Tibial nerve (tissue), 3 donors: ENCODE data around the gene DOK6.

Source experiments
- POLR2A ChIP-seq, 2 donors: fragments of 450-650 bp; IDR thresholded peaks; one replicate each; pipeline ENCODE4 v1.6.1; 2017; ENCODE audit warnings: antibody characterized with exemption in 2 of 2, mild to moderate bottlenecking in 2 of 2, moderate library complexity in 2 of 2
- TF ChIP-seq, protein P1 (sequence below), 5 experiments: fragments of 200-600 bp in 3 of 5; fragments of 450-650 bp in 2 of 5; sonication (generic) in 3 of 5; IDR thresholded peaks; one replicate each; pipeline ENCODE4 v1.5.1; 2016 to 2019; ENCODE audit warnings: antibody characterized with exemption in 5 of 5, mild to moderate bottlenecking in 3 of 5, moderate library complexity in 2 of 5

GRCh38 chr18:69596345-69596744 lies 195.7 kb downstream of the DOK6 start:
- TF ChIP-seq POLR2A (IDR thresholded peaks at IDR 0.05), result no peak
- TF ChIP-seq, protein P1, sequence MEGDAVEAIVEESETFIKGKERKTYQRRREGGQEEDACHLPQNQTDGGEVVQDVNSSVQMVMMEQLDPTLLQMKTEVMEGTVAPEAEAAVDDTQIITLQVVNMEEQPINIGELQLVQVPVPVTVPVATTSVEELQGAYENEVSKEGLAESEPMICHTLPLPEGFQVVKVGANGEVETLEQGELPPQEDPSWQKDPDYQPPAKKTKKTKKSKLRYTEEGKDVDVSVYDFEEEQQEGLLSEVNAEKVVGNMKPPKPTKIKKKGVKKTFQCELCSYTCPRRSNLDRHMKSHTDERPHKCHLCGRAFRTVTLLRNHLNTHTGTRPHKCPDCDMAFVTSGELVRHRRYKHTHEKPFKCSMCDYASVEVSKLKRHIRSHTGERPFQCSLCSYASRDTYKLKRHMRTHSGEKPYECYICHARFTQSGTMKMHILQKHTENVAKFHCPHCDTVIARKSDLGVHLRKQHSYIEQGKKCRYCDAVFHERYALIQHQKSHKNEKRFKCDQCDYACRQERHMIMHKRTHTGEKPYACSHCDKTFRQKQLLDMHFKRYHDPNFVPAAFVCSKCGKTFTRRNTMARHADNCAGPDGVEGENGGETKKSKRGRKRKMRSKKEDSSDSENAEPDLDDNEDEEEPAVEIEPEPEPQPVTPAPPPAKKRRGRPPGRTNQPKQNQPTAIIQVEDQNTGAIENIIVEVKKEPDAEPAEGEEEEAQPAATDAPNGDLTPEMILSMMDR (IDR thresholded peaks at IDR 0.05), result no peak
